Heart left ventricle (tissue), 13 donors: ENCODE data around the gene CNDP1.

Experiments used
- POLR2A ChIP-seq, 2 donors: fragments of 450-650 bp; IDR thresholded peaks; one replicate each; pipeline ENCODE4 v1.6.1; 2017; ENCODE audit warnings: antibody characterized with exemption in 2 of 2, mild to moderate bottlenecking in 2 of 2, moderate library complexity in 2 of 2
- TF ChIP-seq, protein P1 (sequence below), 12 donors: fragments of 200-600 bp; sonication (generic) in 4 of 12; IDR thresholded peaks; one replicate each; pipeline versions ENCODE4 v1.5.0 to v1.8.0; 2018 to 2022; ENCODE audit warnings: antibody characterized with exemption in 12 of 12, mild to moderate bottlenecking in 5 of 12
- donor health status: ischemic (EF 13 %, LVEDD 7.1; RV severe dilation, severe dysfunction).
- donor health status: DM: no; HTN: yes; CAD: no.
- donor health status: DM: no; HTN: no; CAD: no.
- donor health status: ischemic (EF 25% LVEDD 6.9; RV normal size, moderate dysfunction).
- donor health status: ischemic (EF 25% LVEDD 5.7; RV mildly dilated, moderate dysfunction).
- donor health status: ischemic (EF 35%, LVEDD 5.7; RV mildly dilated, moderate dysfunction).
- donor health status: nonischemic (EF 11% LVEDD 7.7; RV severe dilation, severe dysfunction).
- donor health status: DM: yes; HTN: yes; CAD: no.
- donor health status: PGD.
- donor health status: ischemic (EF 29% LVEDD 5.4; RV normal size, mild dysfunction).
- donor health status: nonischemic (EF 23%, LVEDD 6.1; RV moderate dilation, normal function).

DNA sequence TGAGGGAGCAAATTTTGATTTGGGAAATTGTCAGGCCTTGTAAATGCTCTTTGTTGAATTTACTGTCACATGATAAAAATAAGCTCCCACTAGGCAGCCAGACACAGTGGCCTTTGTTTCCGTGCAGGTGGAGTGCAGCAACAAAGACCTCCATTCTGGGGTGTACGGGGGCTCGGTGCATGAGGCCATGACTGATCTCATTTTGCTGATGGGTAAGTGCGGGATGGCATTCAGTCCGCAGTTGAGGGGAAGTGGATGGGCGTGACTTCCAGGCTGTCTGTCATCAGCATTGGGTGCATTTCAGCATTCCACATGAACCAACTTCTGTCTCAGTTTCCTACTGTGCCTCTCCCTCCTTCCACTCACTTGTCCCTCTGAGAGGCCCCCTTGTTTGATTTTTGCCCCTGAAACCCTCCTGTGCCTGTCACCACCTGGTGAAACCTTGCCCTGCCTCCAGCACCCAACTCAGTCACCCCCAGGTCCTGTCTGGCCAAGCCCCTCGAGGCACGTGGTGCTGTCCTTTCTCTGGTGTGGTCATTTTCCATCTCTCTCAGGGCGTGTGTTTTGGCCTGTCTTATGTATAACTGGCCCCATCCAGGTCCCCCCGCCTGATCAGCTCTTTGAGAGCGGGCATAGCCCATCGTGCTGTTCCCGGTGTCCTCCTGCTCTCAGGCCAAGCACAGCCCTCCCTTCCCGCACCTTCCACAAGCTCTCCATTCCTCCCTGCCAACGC, 21.8 kb upstream of the CNDP1 start:
- no peak for TF ChIP-seq POLR2A (IDR thresholded peaks at IDR 0.05)
- TF ChIP-seq, protein P1, sequence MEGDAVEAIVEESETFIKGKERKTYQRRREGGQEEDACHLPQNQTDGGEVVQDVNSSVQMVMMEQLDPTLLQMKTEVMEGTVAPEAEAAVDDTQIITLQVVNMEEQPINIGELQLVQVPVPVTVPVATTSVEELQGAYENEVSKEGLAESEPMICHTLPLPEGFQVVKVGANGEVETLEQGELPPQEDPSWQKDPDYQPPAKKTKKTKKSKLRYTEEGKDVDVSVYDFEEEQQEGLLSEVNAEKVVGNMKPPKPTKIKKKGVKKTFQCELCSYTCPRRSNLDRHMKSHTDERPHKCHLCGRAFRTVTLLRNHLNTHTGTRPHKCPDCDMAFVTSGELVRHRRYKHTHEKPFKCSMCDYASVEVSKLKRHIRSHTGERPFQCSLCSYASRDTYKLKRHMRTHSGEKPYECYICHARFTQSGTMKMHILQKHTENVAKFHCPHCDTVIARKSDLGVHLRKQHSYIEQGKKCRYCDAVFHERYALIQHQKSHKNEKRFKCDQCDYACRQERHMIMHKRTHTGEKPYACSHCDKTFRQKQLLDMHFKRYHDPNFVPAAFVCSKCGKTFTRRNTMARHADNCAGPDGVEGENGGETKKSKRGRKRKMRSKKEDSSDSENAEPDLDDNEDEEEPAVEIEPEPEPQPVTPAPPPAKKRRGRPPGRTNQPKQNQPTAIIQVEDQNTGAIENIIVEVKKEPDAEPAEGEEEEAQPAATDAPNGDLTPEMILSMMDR (IDR thresholded peaks at IDR 0.05), result no peak
